Measurements from ENCODE around the gene SH3PXD2B.

DNA sequence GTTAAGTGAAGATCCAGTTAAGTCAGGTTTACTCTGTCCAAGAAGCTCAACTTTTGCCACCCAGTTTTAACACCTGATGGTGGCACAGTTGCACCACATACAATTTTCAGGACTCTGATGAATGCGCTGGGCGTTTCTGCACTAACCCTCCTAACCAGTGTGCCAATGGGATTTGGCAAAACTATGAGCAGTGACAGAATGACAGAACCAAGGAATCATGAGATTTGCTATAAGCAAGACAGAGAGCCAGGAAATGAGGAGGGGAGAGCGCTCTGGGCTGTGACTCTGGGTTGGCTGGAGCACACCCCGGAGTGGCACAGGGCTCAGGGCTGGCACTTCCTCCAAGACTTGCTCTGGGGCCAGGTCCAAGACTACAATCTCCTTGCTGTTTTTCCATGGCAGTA is 84.1 kb downstream of the SH3PXD2B start:
- no peak for TF ChIP-seq EZH2 (IDR thresholded peaks at IDR 0.05; ENCODE audit: borderline replicate concordance, low read depth, low read length, severe bottlenecking)
- TF ChIP-seq CTCF (IDR thresholded peaks at IDR 0.05; ENCODE audit: borderline replicate concordance, extremely low read depth, low read length, poor library complexity, severe bottlenecking) = no peak

Data from DND-41 (cell line).